COR-L47 (cell line): ENCODE data around the gene ZNF648.
"Not testable (repeated sequence)": the region's sequence is repeated elsewhere in the genome, so short reads cannot be mapped to it uniquely, and the experiment has no call there.

Experiments used
- DNase-seq: peaks from one replicate; lab custom pipeline; 2025; lab: John Stamatoyannopoulos, UW

Gene ZNF648

GRCh38 chr1:182029002-182029378, 32.5 kb downstream of the ZNF648 start:
- DNase-seq = no peak

- DNase-seq = no peak
These were observed 46.2 kb downstream of the ZNF648 start for GRCh38 chr1:182015360-182015759.

- DNase-seq = not testable (repeated sequence)
These were observed 50.6 kb downstream of the ZNF648 start for GRCh38 chr1:182010800-182011370.

GRCh38 chr1:182005398-182005797, 56.1 kb downstream of the ZNF648 start:
- DNase-seq = not testable (repeated sequence)

GRCh38 chr1:182004601-182005000, 56.9 kb downstream of the ZNF648 start:
- DNase-seq = no peak
